Endothelial cell of umbilical vein (primary cell): Measurements from ENCODE around the gene RALGPS2. TPM values are rescaled to one million over a fixed set of nuclear protein-coding genes. Genes with fewer than 3 reads are reported as not detected.

ENCODE experiments used
- BruUV-seq: library from RNA; stranded (reverse); fragments of 400-500 nt; replicated peaks from 2 replicates; lab custom pipeline; 2021; lab: Mats Ljungman, UMichigan
- CTCF ChIA-PET: fragments of 300-600, 350-600 bp; sonication (Branson Sonifier 250); formaldehyde crosslinking; loops from one replicate; lab custom pipeline; 2021; ENCODE audit warnings: antibody characterized with exemption, inconsistent platforms; lab: Charles Lee
- POLR2A ChIA-PET: fragments of 300-600, 350-600 bp; sonication (Branson Sonifier 250); formaldehyde crosslinking; loops from one replicate; lab custom pipeline; 2021; ENCODE audit warnings: antibody characterized with exemption, inconsistent platforms; lab: Charles Lee
- DNase-seq: peaks from one replicate; pipeline ENCODE4 v3.0.0-alpha.2; 2011; ENCODE audit warnings: low read depth, low spot score
- FAIRE-seq: peaks from 2 replicates; lab custom pipeline; 2011; peaks lifted over from hg19 to GRCh38; lab: Jason Lieb, UNC
- H2AFZ ChIP-seq: 2 replicates; pipeline ENCODE4 v1.6.0; 2012; ENCODE audit warnings: low read depth, low read length, control low read depth, inconsistent platforms
- H3K27ac ChIP-seq: 2 replicates; pipeline ENCODE4 v1.5.1; 2011; ENCODE audit warnings: low read depth, mild to moderate bottlenecking, control low read depth, low read length, moderate library complexity; ENCODE audit not compliant: insufficient read depth
- H3K27me3 ChIP-seq, 2 experiments: 2 replicates each; pipeline versions ENCODE4 v1.6.0 to v1.6.1; 2011; ENCODE audit warnings: low read length in 2 of 2, mixed read lengths in 1 of 2; ENCODE audit not compliant: control insufficient read depth in 2 of 2, insufficient read depth in 2 of 2
- H3K36me3 ChIP-seq, 2 experiments: 2 replicates in 1 of 2; 3 replicates in 1 of 2; pipeline ENCODE4 v1.5.1; 2011; ENCODE audit warnings: low read length in 2 of 2, mild to moderate bottlenecking in 1 of 2, moderate library complexity in 1 of 2; ENCODE audit not compliant: control insufficient read depth in 2 of 2, insufficient read depth in 2 of 2; ENCODE audit errors: extremely low read depth in 1 of 2
- H3K4me1 ChIP-seq: 3 replicates; pipeline ENCODE4 v1.5.1; 2011; ENCODE audit warnings: mild to moderate bottlenecking, low read length; ENCODE audit not compliant: control insufficient read depth, insufficient read depth; ENCODE audit errors: extremely low read depth
- H3K4me2 ChIP-seq: 2 replicates; pipeline ENCODE4 v1.6.1; 2011; ENCODE audit warnings: low read length, control low read depth, mixed read lengths; ENCODE audit not compliant: insufficient read depth
- H3K4me3 ChIP-seq, 3 experiments: fragments of 200-600 bp in 1 of 3; sonication (generic), shearing (Covaris generic) in 1 of 3; replicated peaks in 1 of 3; 2 replicates each; pipeline ENCODE4 v1.5.1; 2011 to 2016; ENCODE audit warnings: control low read depth in 3 of 3, low read length in 3 of 3, mild to moderate bottlenecking in 2 of 3, inconsistent platforms in 1 of 3, low read depth in 1 of 3, moderate library complexity in 1 of 3; ENCODE audit not compliant: insufficient read depth in 1 of 3
- H3K79me2 ChIP-seq: 2 replicates; pipeline ENCODE4 v1.6.0; 2012; ENCODE audit warnings: low read length, inconsistent platforms; ENCODE audit not compliant: control insufficient read depth, insufficient read depth
- H3K9ac ChIP-seq: replicated peaks from 2 replicates; pipeline ENCODE3; 2011; ENCODE audit warnings: low read length, control low read depth; ENCODE audit not compliant: insufficient read depth; ENCODE audit errors: extremely low read depth
- H3K9me1 ChIP-seq: replicated peaks from 3 replicates; pipeline ENCODE4 v1.6.0; 2011; ENCODE audit warnings: mild to moderate bottlenecking, low read length; ENCODE audit not compliant: control insufficient read depth, insufficient read depth; ENCODE audit errors: extremely low read depth
- H3K9me3 ChIP-seq: replicated peaks from 2 replicates; pipeline ENCODE4 v1.5.1; 2012; ENCODE audit warnings: low read length, inconsistent platforms; ENCODE audit not compliant: control insufficient read depth, insufficient read depth
- H4K20me1 ChIP-seq: replicated peaks from 2 replicates; pipeline ENCODE3; 2011; ENCODE audit warnings: mild to moderate bottlenecking, low read length; ENCODE audit not compliant: control insufficient read depth, insufficient read depth; ENCODE audit errors: extremely low read depth
- EZH2 ChIP-seq: IDR thresholded peaks from 2 replicates; pipeline ENCODE4 v1.6.1; 2012; ENCODE audit warnings: borderline replicate concordance, low read depth, mild to moderate bottlenecking, moderate library complexity, low read length, inconsistent platforms; ENCODE audit not compliant: severe bottlenecking
- FOS ChIP-seq: IDR thresholded peaks from 2 replicates; pipeline ENCODE4 v1.6.1; 2011; ENCODE audit warnings: mild to moderate bottlenecking, low read length, moderate library complexity, borderline replicate concordance; ENCODE audit not compliant: insufficient read depth
- GATA2 ChIP-seq: IDR thresholded peaks from 2 replicates; pipeline ENCODE4 v1.7.0; 2011; ENCODE audit warnings: low read depth, mild to moderate bottlenecking, moderate library complexity, mixed read lengths, low read length; ENCODE audit not compliant: insufficient read length, insufficient read depth
- JUN ChIP-seq: IDR thresholded peaks from 2 replicates; pipeline ENCODE4 v1.6.1; 2011; ENCODE audit warnings: borderline replicate concordance, low read depth; ENCODE audit not compliant: insufficient read length, insufficient read depth
- MAX ChIP-seq: IDR thresholded peaks from 2 replicates; pipeline ENCODE4 v1.6.1; 2011; ENCODE audit not compliant: insufficient read depth, insufficient read length
- MYC ChIP-seq: IDR thresholded peaks from one replicate; pipeline ENCODE4 v1.6.1; 2011; ENCODE audit warnings: mild to moderate bottlenecking, low read depth, low read length
- POLR2A ChIP-seq: IDR thresholded peaks from 2 replicates; pipeline ENCODE4 v1.6.1; 2012; ENCODE audit warnings: low read depth, mild to moderate bottlenecking, control low read depth, low read length
- POLR2AphosphoS5 ChIP-seq: IDR thresholded peaks from 2 replicates; pipeline ENCODE4 v1.6.1; 2012; ENCODE audit warnings: low read depth, mild to moderate bottlenecking, control low read depth, low read length, moderate library complexity; ENCODE audit not compliant: insufficient read depth
- dilution Hi-C: fragments of 300-500 bp; cut with MboI; formaldehyde crosslinking; loops from one replicate; pipeline ENCODE4 v1.15.0; 2019; ENCODE audit warnings: low sequenced_read_pairs; ENCODE audit not compliant: extremely low pct_ligation_motif_present
- intact Hi-C: fragments of 100-400 bp; cut with micrococcal nuclease; formaldehyde crosslinking; loops from one replicate; pipeline ENCODE4 v1.10.0; 2022
- polyA plus RNA-seq, 4 experiments: library from polyadenylated mRNA; depleted of rRNA in 3 of 4; stranded (reverse) in 3 of 4; unstranded in 1 of 4; fragments of >200 nt; gene quantifications; 2 replicates each; pipeline versions ENCODE4 v1.2.1 to v1.2.3, GENCODE V29; 2011 to 2012; ENCODE audit warnings: missing spikeins in 1 of 4
- total RNA-seq: library from RNA; stranded (reverse); gene quantifications from 2 replicates; pipeline ENCODE4 v1.2.3, GENCODE V29; 2021
- TF ChIP-seq, protein P1 (sequence below), 2 donors: IDR thresholded peaks; 1 replicate in 1 of 2; 2 replicates in 1 of 2; pipeline ENCODE4 v1.5.1; 2011; ENCODE audit warnings: low read length in 2 of 2, mild to moderate bottlenecking in 2 of 2, moderate library complexity in 2 of 2, control low read depth in 1 of 2, inconsistent platforms in 1 of 2, low read depth in 1 of 2; ENCODE audit not compliant: insufficient read depth in 1 of 2; ENCODE audit errors: extremely low read depth in 1 of 2

The RALGPS2 gene
- total and polyA plus RNA-seq, 2 donors (not counting 3 experiments of a cell fraction or from before 2014, with no cell fraction given) = 4.6 to 27.7 TPM

DNA sequence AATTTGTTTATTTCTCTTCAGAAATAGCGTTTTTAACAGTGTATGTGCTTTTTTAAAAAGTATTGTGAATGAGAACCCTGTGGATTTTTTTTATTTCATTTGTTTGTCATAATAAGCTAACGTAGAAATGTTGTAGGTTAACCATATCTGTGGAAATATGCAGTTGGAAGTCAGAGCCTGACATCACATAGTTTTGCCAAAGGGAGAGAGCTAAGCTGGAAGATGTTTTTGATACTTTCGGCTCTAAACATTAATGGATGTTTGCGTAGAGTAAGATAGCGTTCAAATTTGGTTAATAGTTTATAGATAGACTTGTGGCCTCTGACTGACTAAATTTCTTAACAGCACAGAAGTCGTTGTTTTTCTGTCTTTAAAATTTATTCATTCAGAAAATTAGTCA lies 193.3 kb downstream of the RALGPS2 start:
- H3K4me1 ChIP-seq = no peaks in the 10 kb centered on the region
- no peak overlapping the region for H3K4me2 ChIP-seq
- ChIA-PET POLR2A (no interaction called here), CTCF (interaction anchor here (1.0 to 2.4 kb wide), 4 partner anchors 9 to 84 kb away, joined by 3 to 6 read pairs (median 5); no protein-coding TSS in a partner anchor)
- no peaks in the 10 kb centered on the region for H3K9me3 ChIP-seq
- BruUV-seq = no TSS peak
- no peak overlapping the region for H3K27ac ChIP-seq
- dilution Hi-C loops = no loop called here
- no peak overlapping the region for H2AFZ ChIP-seq
- FAIRE-seq = no peak
- H4K20me1 ChIP-seq = no peaks in the 10 kb centered on the region
- no peaks in the 10 kb centered on the region for H3K79me2 ChIP-seq
- H3K27me3 ChIP-seq = no peaks in the 10 kb centered on the region
- no peak overlapping the region for H3K9ac ChIP-seq
- H3K4me3 ChIP-seq = no peak overlapping the region
- no peak for DNase-seq
- intact Hi-C loops = no loop called here
- no peak for TF ChIP-seq GATA2
- TF ChIP-seq JUN = no peak
- TF ChIP-seq POLR2AphosphoS5 = no peak
- TF ChIP-seq MAX = no peak
- TF ChIP-seq MYC = no peak
- TF ChIP-seq, protein P1, sequence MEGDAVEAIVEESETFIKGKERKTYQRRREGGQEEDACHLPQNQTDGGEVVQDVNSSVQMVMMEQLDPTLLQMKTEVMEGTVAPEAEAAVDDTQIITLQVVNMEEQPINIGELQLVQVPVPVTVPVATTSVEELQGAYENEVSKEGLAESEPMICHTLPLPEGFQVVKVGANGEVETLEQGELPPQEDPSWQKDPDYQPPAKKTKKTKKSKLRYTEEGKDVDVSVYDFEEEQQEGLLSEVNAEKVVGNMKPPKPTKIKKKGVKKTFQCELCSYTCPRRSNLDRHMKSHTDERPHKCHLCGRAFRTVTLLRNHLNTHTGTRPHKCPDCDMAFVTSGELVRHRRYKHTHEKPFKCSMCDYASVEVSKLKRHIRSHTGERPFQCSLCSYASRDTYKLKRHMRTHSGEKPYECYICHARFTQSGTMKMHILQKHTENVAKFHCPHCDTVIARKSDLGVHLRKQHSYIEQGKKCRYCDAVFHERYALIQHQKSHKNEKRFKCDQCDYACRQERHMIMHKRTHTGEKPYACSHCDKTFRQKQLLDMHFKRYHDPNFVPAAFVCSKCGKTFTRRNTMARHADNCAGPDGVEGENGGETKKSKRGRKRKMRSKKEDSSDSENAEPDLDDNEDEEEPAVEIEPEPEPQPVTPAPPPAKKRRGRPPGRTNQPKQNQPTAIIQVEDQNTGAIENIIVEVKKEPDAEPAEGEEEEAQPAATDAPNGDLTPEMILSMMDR (IDR thresholded peaks at IDR 0.05; ENCODE audit: extremely low read depth in 1 of 2, insufficient read depth in 1 of 2, low read depth in 1 of 2, low read length in 2 of 2) = no peak
- no peak for TF ChIP-seq FOS
- TF ChIP-seq POLR2A = no peak
- no peak for TF ChIP-seq EZH2
- H3K36me3 ChIP-seq = peaks cover 0 to 6% of the 10 kb centered on the region in 2 experiments
- no peaks in the 10 kb centered on the region for H3K9me1 ChIP-seq
